GM12873 (cell line): ENCODE results near the gene BCKDHA.

ENCODE experiments used
- CTCF ChIP-seq: IDR thresholded peaks from 2 replicates; pipeline ENCODE4 v1.5.1; 2012; ENCODE audit warnings: low read depth, mild to moderate bottlenecking, moderate library complexity, low read length, control low read depth; ENCODE audit not compliant: insufficient read depth; ENCODE audit errors: missing control alignments

Gene BCKDHA

DNA sequence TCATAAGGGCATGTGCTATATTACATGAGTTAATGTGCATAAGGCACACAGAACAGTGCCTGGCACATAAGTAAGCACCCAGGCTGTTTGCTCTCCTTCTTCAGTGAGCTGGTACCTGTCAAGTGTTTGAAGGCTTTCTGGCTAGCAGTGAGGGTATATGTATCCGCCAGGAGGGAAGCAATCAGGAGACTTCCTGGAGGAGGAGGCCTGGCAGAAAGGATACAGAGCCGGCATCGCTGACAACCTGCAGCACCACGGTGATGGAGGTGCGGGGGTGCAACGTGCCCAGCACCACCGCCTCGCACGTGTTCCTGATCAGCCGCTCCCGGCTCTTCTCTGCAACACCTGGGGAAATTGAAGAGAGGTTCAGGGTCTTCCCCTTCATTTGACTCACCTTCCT is 6.0 kb upstream of the BCKDHA start:
- TF ChIP-seq CTCF = no peak

- no peak for TF ChIP-seq CTCF
These were observed 4.8 kb upstream of the BCKDHA start for GRCh38 chr19:41392775-41393174.

DNA sequence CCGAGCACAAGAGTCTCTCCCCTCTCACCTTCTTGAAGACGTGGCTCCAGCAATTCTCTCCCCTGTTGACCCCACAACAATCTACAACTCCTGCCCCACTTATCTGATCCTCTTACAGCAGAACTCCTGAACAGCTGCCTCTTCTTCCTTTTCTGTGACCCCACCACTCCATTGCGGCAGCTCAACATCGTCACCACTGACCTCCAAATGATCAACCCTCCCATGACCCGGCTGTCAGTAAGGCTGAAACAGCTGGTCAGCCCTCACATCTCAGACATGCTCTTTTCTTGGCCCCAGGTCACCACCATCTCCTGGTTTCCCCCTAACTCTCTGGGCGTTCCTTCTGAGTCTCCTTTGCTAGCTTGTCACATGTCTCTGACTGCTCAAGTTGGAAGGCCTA is 2.3 kb upstream of the BCKDHA start:
- TF ChIP-seq CTCF = no peak

DNA sequence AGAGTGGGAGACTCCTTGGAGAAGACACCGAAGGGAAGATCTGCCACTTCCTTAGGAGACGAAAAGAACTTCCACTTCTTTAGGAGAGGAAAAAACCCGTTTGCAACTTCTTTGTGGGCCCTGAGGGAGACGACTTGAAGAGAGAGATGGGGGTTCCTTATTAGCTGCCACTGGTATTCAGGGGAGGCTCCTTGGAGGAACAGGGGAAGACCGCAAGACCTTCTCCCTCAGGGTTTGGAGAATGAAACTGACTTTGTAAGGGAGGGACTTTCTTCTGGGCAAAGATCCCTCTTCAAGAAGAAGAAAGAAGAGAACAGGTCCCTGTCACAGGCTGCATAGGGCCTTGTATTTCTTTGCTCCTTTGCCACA is 416 bp downstream of the BCKDHA start:
- no peak for TF ChIP-seq CTCF

GRCh38 chr19:41398598-41398997 is 980 bp downstream of the BCKDHA start:
- TF ChIP-seq CTCF = no peak

GRCh38 chr19:41399091-41399490 is 1.5 kb downstream of the BCKDHA start:
- no peak for TF ChIP-seq CTCF

DNA sequence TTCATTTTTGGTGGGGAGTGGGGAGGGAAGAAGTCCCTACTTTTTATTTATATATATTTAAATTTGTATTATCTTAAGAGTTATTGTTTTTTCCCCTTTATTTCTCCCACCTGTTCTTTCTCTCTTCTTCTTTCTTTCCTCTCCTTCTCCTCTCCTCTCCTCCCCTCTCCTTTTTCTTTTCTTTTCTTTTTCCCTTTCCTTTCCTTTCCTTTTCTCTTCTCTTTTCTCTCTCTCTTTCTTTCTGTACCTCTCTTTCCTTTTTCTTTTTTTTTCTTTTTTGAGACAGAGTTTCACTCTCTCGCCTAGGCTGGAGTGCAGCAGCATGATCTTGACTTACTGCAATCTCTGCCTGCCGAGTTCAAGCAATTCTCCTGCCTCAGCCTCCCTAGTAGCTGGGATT is 1.9 kb downstream of the BCKDHA start:
- no peak for TF ChIP-seq CTCF

DNA sequence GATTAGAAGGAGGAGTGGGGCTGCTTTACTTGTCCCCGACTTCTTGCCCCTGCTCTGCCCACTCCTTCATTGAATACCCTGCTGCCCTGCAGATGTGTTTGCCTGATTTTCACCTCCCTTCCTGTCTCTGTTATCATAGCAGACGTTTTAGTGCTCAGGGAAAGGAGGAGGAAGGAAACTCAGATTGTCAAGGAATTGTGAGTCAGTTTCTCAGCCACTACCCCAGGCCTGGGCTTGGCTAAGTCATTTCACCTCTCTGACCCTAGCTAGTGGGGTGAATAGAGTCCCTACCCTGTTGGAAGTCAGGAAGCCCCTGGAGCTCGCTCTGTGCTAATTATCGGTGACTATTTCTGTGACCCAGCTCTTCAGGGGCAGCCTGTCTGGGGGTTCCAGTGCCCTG is 3.9 kb downstream of the BCKDHA start:
- no peak for TF ChIP-seq CTCF
